Femur (tissue), 1 donor: Measurements from ENCODE around the gene COPZ2.
"Not testable (repeated sequence)": the region's sequence is repeated elsewhere in the genome, so short reads cannot be mapped to it uniquely, and the experiment has no call there.

Experiments
- DNase-seq: peaks from one replicate; pipeline ENCODE4 v3.0.0-alpha.2; 2017

The COPZ2 gene

DNA sequence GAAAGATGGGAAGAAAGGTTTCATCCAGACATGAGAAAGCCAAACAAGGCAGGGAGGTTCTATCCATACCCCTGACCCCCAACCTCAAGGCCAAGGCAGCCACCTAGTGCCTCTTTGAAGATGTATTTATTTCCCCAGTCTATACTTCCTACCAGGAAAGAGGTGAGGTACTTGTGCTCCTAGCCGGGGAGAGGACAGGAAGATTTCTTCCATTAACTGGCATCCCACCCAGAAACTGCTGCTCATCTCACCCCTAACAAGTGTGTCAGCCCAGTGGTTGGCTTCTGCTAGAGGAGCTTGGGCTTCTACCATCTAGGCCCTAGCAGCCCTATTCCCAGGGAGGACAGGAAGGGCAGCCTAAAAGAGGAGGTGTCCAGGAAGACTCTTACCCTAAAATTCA is 8.9 kb downstream of the COPZ2 start:
- DNase-seq = no peak

DNA sequence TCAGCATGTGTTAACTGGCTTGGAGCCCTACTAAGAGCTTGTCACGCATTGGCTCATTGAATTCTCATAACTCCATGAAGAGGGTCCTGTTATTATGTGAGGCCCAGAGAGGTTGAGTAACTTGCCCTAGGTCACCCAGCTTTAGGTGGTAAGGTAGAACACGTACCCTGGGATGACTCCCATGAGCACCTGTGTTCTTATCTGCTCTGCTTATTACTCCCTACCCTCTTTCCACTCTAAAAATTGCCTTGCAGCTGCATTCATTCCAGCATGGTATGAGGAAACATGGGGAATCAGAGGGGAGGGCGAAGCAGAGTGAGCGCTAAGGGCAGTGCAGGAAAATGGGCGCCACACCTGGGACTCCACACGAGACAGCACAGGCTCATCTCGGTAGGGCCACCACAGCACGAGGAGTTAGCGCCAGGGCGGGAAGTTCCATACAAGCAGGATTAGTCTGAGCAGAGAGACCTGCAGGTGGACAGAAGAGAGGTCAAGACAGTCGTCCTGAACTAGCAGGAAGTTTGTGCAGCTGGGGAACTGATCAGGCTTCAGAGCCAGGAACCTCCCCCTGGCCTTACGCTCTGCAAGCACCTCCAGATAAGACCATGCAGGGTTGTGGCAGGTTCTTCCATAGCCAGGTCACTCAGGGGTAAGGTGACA is 10.1 kb downstream of the COPZ2 start:
- DNase-seq = no peak

DNA sequence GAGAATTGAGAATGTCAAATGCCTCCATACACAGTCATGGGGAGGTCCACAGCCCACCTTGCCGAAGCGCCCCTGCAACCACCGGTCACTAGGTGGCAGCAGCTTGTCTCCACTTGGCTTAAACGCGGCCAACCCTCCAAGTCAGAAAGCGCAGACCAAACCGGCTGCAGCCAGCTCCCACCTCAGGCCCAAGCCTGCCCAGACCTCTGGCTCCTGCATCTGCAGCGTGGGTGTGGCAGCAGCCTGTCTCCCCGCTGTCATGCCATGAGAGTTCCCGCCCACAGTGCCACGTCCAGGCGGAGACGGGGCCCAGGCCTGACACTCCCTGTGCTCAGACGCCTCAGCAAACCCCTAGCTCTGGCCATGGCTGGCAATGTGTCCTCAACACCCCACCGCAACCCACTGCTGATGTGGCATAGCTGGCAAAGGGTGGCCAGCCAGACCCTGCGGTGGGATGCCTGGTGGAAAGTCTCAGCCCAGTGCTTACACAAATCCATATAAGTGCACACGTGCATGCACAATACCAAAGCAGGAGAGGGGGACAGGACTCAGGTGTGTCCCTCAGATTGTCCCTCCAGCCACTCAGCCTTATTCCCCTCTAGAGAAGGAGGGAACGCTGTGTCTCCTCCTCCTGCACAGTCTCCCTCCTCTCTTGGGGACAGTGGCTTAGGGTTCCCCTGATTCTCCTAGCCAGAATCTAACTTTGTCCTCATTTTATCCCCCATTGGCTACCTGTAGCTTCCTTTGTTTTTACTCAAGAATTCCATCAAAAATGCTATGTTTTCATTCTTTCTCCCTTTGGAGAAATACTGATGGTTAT is 10.9 kb downstream of the COPZ2 start:
- DNase-seq = peak; percentile 95

GRCh38 chr17:48025904-48026501 is 11.6 kb downstream of the COPZ2 start:
- DNase-seq = peak; percentile 55

DNA sequence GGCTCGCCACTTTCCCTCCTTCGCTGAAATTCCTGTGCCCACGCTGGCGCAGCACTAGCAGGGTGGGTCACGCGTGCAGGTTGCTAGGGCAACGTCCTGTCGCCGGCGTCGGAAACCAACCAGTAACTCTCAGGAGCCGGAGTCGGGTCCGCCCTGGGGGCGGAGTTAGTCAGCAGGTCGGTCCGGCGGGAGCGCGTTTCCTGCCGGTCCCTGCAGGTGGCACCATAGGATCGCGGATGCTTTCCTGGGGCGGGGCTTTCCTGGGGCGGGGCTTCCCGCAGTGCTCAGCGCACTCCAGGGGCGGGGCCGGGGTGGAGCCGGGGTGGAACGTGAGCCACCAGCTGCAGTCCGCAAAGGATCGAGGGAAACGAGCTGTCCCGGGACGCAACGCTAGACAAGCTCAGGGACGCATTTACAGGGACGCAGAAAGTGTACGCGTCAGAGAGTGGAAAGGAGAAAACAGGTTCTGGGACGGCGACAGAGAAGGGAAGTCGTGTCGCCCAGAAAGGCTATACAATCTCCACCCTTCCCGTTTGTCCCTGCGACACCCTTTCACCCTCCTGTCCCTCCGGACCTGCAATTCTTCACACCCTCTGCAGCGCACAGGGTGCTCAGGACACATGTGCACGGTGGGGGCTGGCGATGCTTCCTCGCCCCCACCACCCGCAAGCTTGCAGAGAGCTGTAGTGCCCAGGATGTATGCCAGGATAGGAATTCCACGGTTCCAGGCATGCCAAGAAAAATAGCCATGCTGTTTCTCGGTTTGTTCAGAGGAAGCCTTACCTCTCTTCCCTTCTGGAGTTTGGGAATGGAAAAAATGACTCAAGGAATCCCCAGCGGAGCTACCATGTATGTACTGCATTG is 12.3 kb downstream of the COPZ2 start:
- peak; percentile 98 for DNase-seq

DNA sequence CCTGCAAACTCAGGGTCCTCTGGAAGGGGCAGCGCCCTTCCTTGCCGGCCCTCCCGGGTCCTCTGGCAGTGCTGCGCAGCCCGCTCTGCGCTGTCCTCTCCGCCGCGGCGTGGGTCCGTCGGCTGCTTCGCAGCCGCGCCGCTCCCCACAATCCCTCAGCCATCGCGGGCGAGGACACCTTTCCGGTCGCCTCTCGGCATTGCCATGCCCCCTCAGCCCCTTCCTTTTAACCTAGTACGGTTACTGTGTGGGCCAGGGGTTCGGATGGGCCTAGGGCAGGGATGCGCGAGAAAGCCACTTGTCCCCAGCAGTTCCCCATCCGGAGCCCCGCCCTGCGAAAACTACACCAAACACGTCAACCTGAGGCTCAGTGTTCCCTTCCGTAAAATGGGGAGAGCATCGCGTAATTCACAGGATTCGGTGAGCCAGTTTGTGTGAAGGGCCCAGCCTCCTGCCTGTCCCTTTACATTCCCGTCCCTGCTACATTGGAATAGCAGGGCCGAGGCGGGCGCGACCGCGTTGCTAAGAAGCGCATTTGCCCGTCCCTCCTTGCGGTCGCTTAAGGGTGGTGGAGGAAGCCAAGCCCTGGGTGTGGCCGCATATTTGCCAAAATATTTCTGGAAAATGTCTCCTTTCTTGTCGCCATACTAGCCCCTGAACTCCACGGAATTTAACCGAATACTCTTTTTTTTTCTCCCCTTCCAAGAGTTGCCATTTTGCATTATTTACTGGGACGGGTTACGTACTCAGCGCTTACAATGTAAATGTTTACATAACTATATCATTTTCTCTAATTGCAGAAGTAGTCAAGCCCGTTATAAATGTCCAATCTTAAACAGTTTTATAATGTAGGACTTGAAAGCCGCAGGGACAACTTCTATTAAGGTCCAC is 13.2 kb downstream of the COPZ2 start:
- DNase-seq = peak; percentile 82

- peak; percentile 91 for DNase-seq
Measured at GRCh38 chr17:48023400-48024148, 14.0 kb downstream of the COPZ2 start.

- DNase-seq = no peak
Measured at GRCh38 chr17:48022901-48023300, 14.7 kb downstream of the COPZ2 start.

DNA sequence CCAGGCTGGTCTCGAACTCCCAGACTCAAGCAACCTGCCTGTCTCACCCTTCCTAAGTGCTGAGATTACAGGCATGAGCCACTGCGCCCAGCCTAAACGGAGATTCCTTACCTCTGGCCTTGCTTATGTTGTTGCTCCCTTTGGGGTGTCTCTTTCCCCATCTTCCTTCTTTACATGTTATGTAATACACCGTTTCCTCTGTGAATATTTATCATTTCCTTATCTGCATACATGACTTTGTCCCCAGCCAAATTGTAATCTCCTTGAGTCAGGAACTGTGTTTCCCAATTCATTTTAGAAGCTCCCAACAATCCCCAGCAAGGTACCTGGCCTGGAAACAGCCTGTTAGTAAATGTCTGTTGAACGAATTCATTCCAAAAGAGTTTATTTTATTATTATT is 15.7 kb downstream of the COPZ2 start:
- DNase-seq = no peak

DNA sequence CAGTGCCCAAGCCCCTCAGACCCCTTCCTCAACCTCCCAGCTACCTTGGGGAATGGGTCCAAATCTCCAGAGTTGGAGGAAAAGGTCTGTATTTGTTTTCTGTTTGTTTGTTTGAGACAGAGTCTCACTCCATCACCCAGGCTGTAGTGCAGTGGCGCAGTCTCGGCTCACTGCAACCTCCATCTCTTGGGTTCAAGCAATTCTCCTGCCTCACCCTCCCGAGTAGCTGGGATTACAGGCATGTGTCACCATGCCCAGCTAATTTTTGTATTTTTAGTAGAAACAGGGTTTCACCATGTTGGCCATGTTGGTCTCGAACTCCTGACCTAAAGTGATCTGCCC is 19.8 kb downstream of the COPZ2 start:
- not testable (repeated sequence) for DNase-seq

- DNase-seq = no peak
Measured at GRCh38 chr17:48016112-48016511, 21.5 kb downstream of the COPZ2 start.

DNA sequence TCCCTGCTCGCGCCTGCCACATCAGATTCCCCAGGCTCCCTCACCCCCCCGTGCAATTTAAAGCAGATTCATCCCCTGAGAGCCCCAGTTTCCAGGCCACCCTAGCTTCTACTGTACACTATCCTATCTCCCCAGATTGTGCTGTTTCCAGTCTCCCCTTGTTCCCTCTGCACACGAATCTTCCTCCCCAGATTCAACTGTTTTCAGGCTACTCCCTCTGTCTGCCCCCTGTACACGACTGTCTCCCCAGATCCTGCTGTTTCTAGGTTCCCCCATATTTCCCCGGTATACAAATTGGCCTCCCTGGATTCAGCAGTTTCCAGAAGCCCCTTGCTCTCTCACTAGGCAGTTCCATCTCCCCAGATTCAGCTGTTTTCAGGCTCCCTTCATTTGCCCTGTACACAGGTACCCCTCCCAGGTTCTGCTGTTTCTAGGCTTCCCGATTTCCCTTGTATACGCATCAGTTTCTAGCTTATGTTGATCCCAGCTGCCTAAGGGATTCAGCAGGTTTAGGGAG is 22.9 kb downstream of the COPZ2 start:
- DNase-seq = no peak

DNA sequence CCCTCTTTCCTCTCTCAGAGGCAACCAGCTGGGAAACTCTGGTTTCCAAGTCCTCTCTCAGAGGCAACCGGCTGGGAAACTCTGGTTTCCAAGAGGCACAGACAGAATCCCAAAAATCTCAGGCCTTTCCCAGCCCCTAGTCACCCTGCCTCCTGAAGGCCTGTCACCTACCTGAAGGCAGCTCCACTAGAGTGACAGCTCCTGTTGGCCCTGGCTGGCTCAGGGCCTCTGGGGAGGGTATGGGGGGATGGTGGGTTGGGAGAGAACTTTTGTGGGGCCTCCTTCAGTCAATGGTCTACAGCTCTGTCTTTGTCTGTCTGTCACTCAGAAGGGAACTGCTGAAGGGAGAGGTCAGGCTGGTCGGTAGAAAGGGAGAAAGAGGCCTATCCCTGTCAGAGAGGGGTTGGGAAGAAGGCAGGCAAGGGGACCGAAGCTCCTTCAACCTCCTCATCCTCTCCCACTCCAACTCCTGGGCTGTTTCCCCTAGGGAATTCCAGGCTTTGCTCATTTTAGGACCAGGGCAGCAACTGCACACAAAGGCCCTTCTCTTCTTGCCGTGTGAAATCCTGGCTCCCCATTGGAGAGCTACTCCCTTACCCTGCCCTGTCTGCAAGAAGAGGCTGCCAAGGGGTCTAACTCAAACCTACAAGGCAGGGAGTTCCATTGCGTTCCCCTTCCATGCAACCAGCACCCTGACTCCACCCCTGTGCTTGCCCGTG is 23.6 kb downstream of the COPZ2 start:
- no peak for DNase-seq

GRCh38 chr17:48012654-48013053 is 24.9 kb downstream of the COPZ2 start:
- no peak for DNase-seq

DNA sequence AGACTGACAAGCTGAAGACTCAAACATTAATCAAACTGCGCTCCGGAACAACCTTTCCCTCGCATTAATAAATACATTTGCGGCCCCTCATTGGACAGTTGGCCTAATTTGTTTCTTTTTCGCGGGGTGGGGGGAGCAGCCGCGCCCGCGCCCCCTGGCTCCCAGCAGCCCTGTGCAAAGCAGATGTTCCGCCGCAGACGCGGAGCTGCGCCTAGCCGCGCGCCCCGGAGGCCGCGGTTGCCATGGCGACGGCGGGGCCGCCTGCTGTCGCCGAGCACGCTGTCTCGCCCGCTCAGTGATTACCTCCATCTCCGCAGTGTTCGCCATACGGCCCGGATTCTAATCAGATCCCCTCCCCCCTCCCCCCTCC is 25.5 kb downstream of the COPZ2 start:
- peak; percentile 72 for DNase-seq

GRCh38 chr17:48011405-48012150 is 26.0 kb downstream of the COPZ2 start:
- no peak for DNase-seq

DNA sequence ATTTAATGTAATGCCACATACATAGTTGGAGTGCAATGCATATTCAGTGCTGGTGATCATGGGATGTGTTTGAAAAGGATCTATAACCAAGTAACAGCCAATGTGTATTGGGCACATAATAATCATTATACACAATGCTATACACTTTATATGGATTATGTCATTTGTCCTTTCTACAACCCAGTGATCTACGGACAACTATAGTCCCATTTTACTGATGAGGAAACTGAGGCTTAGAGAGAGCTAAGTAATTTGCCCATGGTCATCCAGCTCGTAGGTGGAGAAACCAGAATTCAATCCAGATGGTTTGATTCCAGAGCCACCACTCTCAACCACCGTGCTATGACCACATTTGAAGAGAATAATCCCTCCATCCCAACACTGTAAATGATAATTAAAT is 27.4 kb downstream of the COPZ2 start:
- no peak for DNase-seq

- no peak for DNase-seq
Measured at GRCh38 chr17:48006936-48007709, 30.5 kb downstream of the COPZ2 start.

- DNase-seq = no peak
Measured at GRCh38 chr17:48004983-48005382, 32.6 kb downstream of the COPZ2 start.
